Brain microvascular endothelial cell (primary cell): ENCODE data around the gene CELF2.

Experiments used
- DNase-seq: peaks from one replicate; pipeline ENCODE4 v3.0.0-alpha.2; 2020
- H3K27ac ChIP-seq: fragments of 250-450 bp; sonication (Bioruptor Pico); 2 replicates; pipeline ENCODE4 v1.5.1; 2020; ENCODE audit warnings: mild to moderate bottlenecking, moderate library complexity
- H3K27me3 ChIP-seq: fragments of 250-450 bp; sonication (Bioruptor Pico); replicated peaks from 2 replicates; pipeline ENCODE4 v1.5.1; 2020; ENCODE audit warnings: mild to moderate bottlenecking
- H3K36me3 ChIP-seq: fragments of 250-450 bp; sonication (Bioruptor Pico); replicated peaks from 2 replicates; pipeline ENCODE4 v1.5.1; 2020; ENCODE audit warnings: mild to moderate bottlenecking
- H3K4me3 ChIP-seq: 2 replicates; pipeline ENCODE4 v1.5.1; 2011; ENCODE audit warnings: low read depth, mild to moderate bottlenecking, control low read depth, low read length, moderate library complexity
- CTCF ChIP-seq: IDR thresholded peaks from 2 replicates; pipeline ENCODE4 v1.5.1; 2011; ENCODE audit warnings: low read depth, mild to moderate bottlenecking, moderate library complexity, low read length, control low read depth, inconsistent platforms; ENCODE audit errors: missing control alignments
- in situ Hi-C: cut with HindIII; loops from 2 replicates; pipeline ENCODE4 v1.10.0; 2017; ENCODE audit warnings: low sequenced_read_pairs, low pct_ligation_motif_present

CELF2 gene

GRCh38 chr10:11114269-11114668 lies 96.6 kb downstream of the CELF2 start:
- Histone ChIP-seq H3K36me3 (no peaks in the 10 kb centered on the region), H3K4me3 (no peak overlapping the region), H3K27ac (no peak overlapping the region), H3K27me3 (no peaks in the 10 kb centered on the region)
- no peak for DNase-seq
- TF ChIP-seq CTCF: no peak
- in situ Hi-C loops: no loop called here

- in situ Hi-C loops: no loop called here
- DNase-seq: no peak
- Histone ChIP-seq H3K27me3 (no peaks in the 10 kb centered on the region), H3K4me3 (no peak overlapping the region), H3K27ac (no peak overlapping the region), H3K36me3 (no peaks in the 10 kb centered on the region)
- TF ChIP-seq CTCF: no peak
Observed at GRCh38 chr10:11115337-11115736, 97.7 kb downstream of the CELF2 start.

- Histone ChIP-seq H3K27ac (no peak overlapping the region), H3K36me3 (no peaks in the 10 kb centered on the region), H3K27me3 (no peaks in the 10 kb centered on the region), H3K4me3 (no peak overlapping the region)
- no peak for TF ChIP-seq CTCF
- DNase-seq: no peak
- in situ Hi-C loops: no loop called here
Observed at GRCh38 chr10:11116361-11116760, 98.7 kb downstream of the CELF2 start.

- Histone ChIP-seq H3K4me3 (no peak overlapping the region), H3K36me3 (no peaks in the 10 kb centered on the region), H3K27ac (no peak overlapping the region), H3K27me3 (no peaks in the 10 kb centered on the region)
- in situ Hi-C loops: no loop called here
- TF ChIP-seq CTCF: no peak
- no peak for DNase-seq
Observed at GRCh38 chr10:11116817-11117216, 99.1 kb downstream of the CELF2 start.

- in situ Hi-C loops: no loop called here
- H3K27ac ChIP-seq: no peak overlapping the region
- H3K4me3 ChIP-seq: no peak overlapping the region
- H3K27me3 ChIP-seq: no peaks in the 10 kb centered on the region
- no peak for TF ChIP-seq CTCF
- DNase-seq: no peak
- no peaks in the 10 kb centered on the region for H3K36me3 ChIP-seq
Observed at GRCh38 chr10:11118686-11119085, 101.0 kb downstream of the CELF2 start.

- Histone ChIP-seq H3K4me3 (no peak overlapping the region), H3K27ac (no peak overlapping the region), H3K27me3 (no peaks in the 10 kb centered on the region), H3K36me3 (no peaks in the 10 kb centered on the region)
- in situ Hi-C loops: no loop called here
- no peak for TF ChIP-seq CTCF
- DNase-seq: no peak
Observed at GRCh38 chr10:11119843-11120242, 102.2 kb downstream of the CELF2 start.
